Upper lobe of left lung (tissue), 4 donors: ENCODE results near the gene SEPHS1.

Experiments
- CTCF ChIP-seq, 6 experiments: fragments of 450-650 bp in 4 of 6; fragments of 200-600 bp in 2 of 6; sonication (generic) in 2 of 6; IDR thresholded peaks; one replicate each; pipeline ENCODE4 v1.5.1; 2016 to 2019; ENCODE audit warnings: antibody characterized with exemption in 6 of 6
- EP300 ChIP-seq, 4 donors: sonication (generic); formaldehyde crosslinking; IDR thresholded peaks; one replicate each; pipeline ENCODE4 v1.5.1; 2017; ENCODE audit warnings: antibody characterized with exemption in 4 of 4, control low read depth in 2 of 4
- POLR2A ChIP-seq, 4 donors: fragments of 450-650 bp; IDR thresholded peaks; one replicate each; pipeline ENCODE4 v1.5.1; 2016 to 2017; ENCODE audit warnings: antibody characterized with exemption in 4 of 4, mild to moderate bottlenecking in 2 of 4

DNA sequence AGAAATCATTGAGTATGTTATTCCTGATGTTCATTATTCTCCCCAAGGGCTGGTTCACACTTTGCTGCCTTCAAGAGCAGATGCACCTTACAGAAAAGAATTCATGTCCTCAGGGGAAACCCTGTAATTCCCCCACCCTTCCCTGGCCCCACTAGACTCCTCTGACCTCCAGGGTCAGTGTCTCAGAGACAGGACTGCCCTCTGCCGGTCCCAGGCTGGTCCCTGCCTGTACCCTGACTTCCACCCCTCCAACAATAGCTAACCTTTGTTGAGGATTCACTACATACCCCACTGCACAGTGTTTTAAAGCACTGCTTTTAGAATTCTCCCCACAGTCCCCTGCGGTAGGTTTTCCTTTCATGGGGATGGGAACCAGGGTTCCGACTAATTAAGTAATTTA, 4.4 kb upstream of the SEPHS1 start:
- TF ChIP-seq POLR2A (IDR thresholded peaks at IDR 0.05) = no peak
- no peak for TF ChIP-seq CTCF (IDR thresholded peaks at IDR 0.05)
- TF ChIP-seq EP300 (IDR thresholded peaks at IDR 0.05) = no peak
